Skeletal muscle tissue (tissue), 4 donors: ENCODE measurements around the gene RAVER2. TPM values are rescaled to one million over a fixed set of nuclear protein-coding genes. Genes with fewer than 3 reads are reported as not detected.
"Not testable (repeated sequence)": the region's sequence is repeated elsewhere in the genome, so short reads cannot be mapped to it uniquely, and the experiment has no call there.

Source experiments
- H3K27ac ChIP-seq: one replicate; pipeline ENCODE4 v1.7.0; 2013; ENCODE audit warnings: mild to moderate bottlenecking, low read depth, low read length, inconsistent platforms
- H3K27me3 ChIP-seq, 3 donors: one replicate each; pipeline ENCODE4 v1.7.0; 2013; ENCODE audit warnings: low read length in 3 of 3; ENCODE audit not compliant: control insufficient read depth in 3 of 3, insufficient read depth in 3 of 3
- H3K36me3 ChIP-seq, 3 donors: one replicate each; pipeline ENCODE4 v1.7.0; 2013; ENCODE audit warnings: low read length in 3 of 3; ENCODE audit not compliant: control insufficient read depth in 3 of 3, insufficient read depth in 3 of 3
- H3K4me1 ChIP-seq, 3 donors: one replicate each; pipeline ENCODE4 v1.7.0; 2013; ENCODE audit warnings: low read length in 3 of 3, mild to moderate bottlenecking in 3 of 3; ENCODE audit not compliant: control insufficient read depth in 3 of 3, insufficient read depth in 3 of 3
- H3K4me3 ChIP-seq, 3 donors: one replicate each; pipeline ENCODE4 v1.7.0; 2013; ENCODE audit warnings: low read length in 3 of 3
- H3K9ac ChIP-seq, 3 donors: one replicate each; pipeline ENCODE4 v1.7.0; 2013; ENCODE audit warnings: low read length in 3 of 3, mild to moderate bottlenecking in 3 of 3, moderate library complexity in 2 of 3, low read depth in 1 of 3
- H3K9me3 ChIP-seq, 3 donors: one replicate each; pipeline ENCODE4 v1.7.0; 2013; ENCODE audit warnings: low read length in 3 of 3; ENCODE audit not compliant: control insufficient read depth in 3 of 3
- total RNA-seq: library from RNA; depleted of rRNA; stranded (reverse); fragments of >200 nt; gene quantifications from one replicate; pipeline ENCODE4 v1.2.3, GENCODE V29; 2014
- donor health status: Osteomylitis.

The RAVER2 gene
- total RNA-seq, 1 donor from 2014 or later, result 15.7 TPM

GRCh38 chr1:64790832-64791487 lies 46.1 kb downstream of the RAVER2 start:
- peaks cover 0 to 15% (median 13%) of the 10 kb centered on the region in 3 donors for H3K36me3 ChIP-seq
- no peaks in the 10 kb centered on the region for H3K4me1 ChIP-seq
- no peak overlapping the region for H3K9ac ChIP-seq
- H3K4me3 ChIP-seq, result no peak overlapping the region
- H3K27me3 ChIP-seq, result no peaks in the 10 kb centered on the region
- H3K27ac ChIP-seq, result no peak overlapping the region
- H3K9me3 ChIP-seq, result peaks cover 0 to 5% (median 4%) of the 10 kb centered on the region in 3 donors

- H3K27ac ChIP-seq, result no peak overlapping the region
- no peaks in the 10 kb centered on the region for H3K9me3 ChIP-seq
- H3K4me1 ChIP-seq, result no peaks in the 10 kb centered on the region
- H3K27me3 ChIP-seq, result no peaks in the 10 kb centered on the region
- H3K4me3 ChIP-seq, result no peak overlapping the region
- H3K9ac ChIP-seq, result no peak overlapping the region
- H3K36me3 ChIP-seq, result no peaks in the 10 kb centered on the region
These were observed 54.0 kb downstream of the RAVER2 start for GRCh38 chr1:64798872-64799271.

GRCh38 chr1:64801851-64802523 lies 57.1 kb downstream of the RAVER2 start:
- Histone ChIP-seq H3K36me3 (peaks cover 0 to 2% (median 0%) of the 10 kb centered on the region in 3 donors), H3K27ac (no peak overlapping the region), H3K9ac (no peak overlapping the region), H3K4me3 (no peak overlapping the region), H3K27me3 (no peaks in the 10 kb centered on the region), H3K4me1 (no peaks in the 10 kb centered on the region), H3K9me3 (no peaks in the 10 kb centered on the region)

- no peaks in the 10 kb centered on the region for H3K4me1 ChIP-seq
- peaks cover 0 to 6% (median 2%) of the 10 kb centered on the region in 3 donors for H3K36me3 ChIP-seq
- no peaks in the 10 kb centered on the region for H3K9me3 ChIP-seq
- no peak overlapping the region for H3K27ac ChIP-seq
- no peak overlapping the region for H3K9ac ChIP-seq
- H3K4me3 ChIP-seq, result no peak overlapping the region
- H3K27me3 ChIP-seq, result no peaks in the 10 kb centered on the region
These were observed 64.4 kb downstream of the RAVER2 start for GRCh38 chr1:64809309-64809708.

- Histone ChIP-seq H3K9me3 (no peaks in the 10 kb centered on the region), H3K9ac (no peak overlapping the region), H3K27me3 (no peaks in the 10 kb centered on the region), H3K4me1 (no peaks in the 10 kb centered on the region), H3K4me3 (no peak overlapping the region), H3K27ac (no peak overlapping the region), H3K36me3 (peaks cover 0 to 6% (median 2%) of the 10 kb centered on the region in 3 donors)
These were observed 65.1 kb downstream of the RAVER2 start for GRCh38 chr1:64810001-64810400.

GRCh38 chr1:64811131-64811530 lies 66.3 kb downstream of the RAVER2 start:
- no peak overlapping the region for H3K4me3 ChIP-seq
- no peak overlapping the region for H3K27ac ChIP-seq
- H3K27me3 ChIP-seq, result no peaks in the 10 kb centered on the region
- H3K36me3 ChIP-seq, result peaks cover 0 to 9% (median 2%) of the 10 kb centered on the region in 3 donors
- no peak overlapping the region for H3K9ac ChIP-seq
- no peaks in the 10 kb centered on the region for H3K4me1 ChIP-seq
- H3K9me3 ChIP-seq, result no peaks in the 10 kb centered on the region

GRCh38 chr1:64814427-64814826 lies 69.6 kb downstream of the RAVER2 start:
- Histone ChIP-seq H3K36me3 (peaks cover 0 to 8% (median 2%) of the 10 kb centered on the region in 3 donors), H3K27me3 (no peaks in the 10 kb centered on the region), H3K9me3 (no peaks in the 10 kb centered on the region), H3K9ac (no peak overlapping the region), H3K4me3 (no peak overlapping the region), H3K4me1 (no peaks in the 10 kb centered on the region), H3K27ac (no peak overlapping the region)

GRCh38 chr1:64817364-64817763 lies 72.5 kb downstream of the RAVER2 start:
- H3K9me3 ChIP-seq, H3K36me3 ChIP-seq, H3K4me1 ChIP-seq, H3K27me3 ChIP-seq, H3K27ac ChIP-seq, H3K4me3 ChIP-seq, H3K9ac ChIP-seq: not testable (repeated sequence)

GRCh38 chr1:64820572-64820971 lies 75.7 kb downstream of the RAVER2 start:
- H3K27me3 ChIP-seq, result not testable (repeated sequence)

GRCh38 chr1:64822621-64823020 lies 77.7 kb downstream of the RAVER2 start:
- no peak overlapping the region for H3K9ac ChIP-seq
- H3K9me3 ChIP-seq, result no peaks in the 10 kb centered on the region
- H3K27me3 ChIP-seq, result no peaks in the 10 kb centered on the region
- H3K4me1 ChIP-seq, result peaks cover 0 to 5% (median 3%) of the 10 kb centered on the region in 3 donors
- H3K4me3 ChIP-seq, result no peak overlapping the region
- no peaks in the 10 kb centered on the region for H3K36me3 ChIP-seq
- H3K27ac ChIP-seq, result no peak overlapping the region

More at GRCh38 chr1:64820572-64820971, 75.7 kb downstream of the RAVER2 start:
- H3K9ac ChIP-seq, H3K9me3 ChIP-seq, H3K4me1 ChIP-seq, H3K4me3 ChIP-seq, H3K36me3 ChIP-seq, H3K27ac ChIP-seq: not testable (repeated sequence)
